Measurements from ENCODE around the gene NDUFAF3. TPM values are rescaled to one million over a fixed set of nuclear protein-coding genes. Genes with fewer than 3 reads are reported as not detected.
A peak's percentile ranks its signal among the peaks of the same experiment; 100 is the strongest.

NDUFAF3 gene
- total RNA-seq, 1 experiment from 2014 or later, result 91.0 TPM

- Histone ChIP-seq H3K9ac (ENCODE audit: low read length) (peak overlapping the region; percentile 99), H2AFZ (ENCODE audit: low read depth, low read length, poor library complexity, severe bottlenecking) (no peak overlapping the region), H3K9me3 (ENCODE audit: control insufficient read depth in 1 of 2, insufficient read depth in 1 of 2, low read depth in 1 of 2, low read length in 2 of 2) (no peaks in the 10 kb centered on the region), H4K20me1 (ENCODE audit: insufficient read depth) (no peaks in the 10 kb centered on the region), H3K36me3 (ENCODE audit: control insufficient read depth in 1 of 2, insufficient read depth in 2 of 2, low read length in 2 of 2) (peaks cover 13 to 31% of the 10 kb centered on the region in 2 experiments; a peak in 3 of 4 replicates), H3K4me3 (replicated peaks in 1 of 2; ENCODE audit: low read depth in 1 of 2, low read length in 2 of 2) (peak overlapping the region; percentile 61 to 80), H3K27me3 (ENCODE audit: insufficient read depth, low read length) (no peaks in the 10 kb centered on the region), H3K9me2 (ENCODE audit: insufficient read depth) (no peaks in the 10 kb centered on the region), H3K27ac (ENCODE audit: low read depth, low read length) (peak overlapping the region; percentile 99), H3K4me1 (ENCODE audit: control insufficient read depth in 1 of 2, insufficient read depth in 2 of 2, low read length in 2 of 2) (peaks cover 14 to 44% of the 10 kb centered on the region in 2 experiments), H3K79me2 (ENCODE audit: insufficient read depth, low read length) (peaks cover 48% of the 10 kb centered on the region), H3K4me2 (ENCODE audit: low read length) (peak overlapping the region; percentile 90)
- ATAC-seq, result peak; percentile 2
- intact Hi-C loops (cut with micrococcal nuclease), result no loop called here
- BruUV-seq (replicated peaks), result no TSS peak
- ChIA-PET POLR2A (interaction anchor here (2.0 to 5.3 kb wide), 4 partner anchors 10 to 76 kb away, joined by 5 to 41 read pairs (median 22); partner anchors contain the start of genes IMPDH2, QRICH1 and WDR6), CTCF (interaction anchor here (3.0 to 3.3 kb wide), 2 partner anchors 10 to 29 kb away, joined by 15 to 16 read pairs; partner anchors contain the start of gene WDR6), RAD21 (ENCODE audit: low non-redundant PET in 1 of 2, low total read pairs in 2 of 2, uncharacterized antibody in 2 of 2, unreplicated experiment in 2 of 2) (interaction anchor here in 1 of 2 experiments (1.0 kb wide), 1 partner anchor 10 kb away, joined by 3 read pairs; the partner anchor contains the start of gene WDR6)
- no peak for DNase-seq (ENCODE audit: low read depth, low spot score)
- no peak for TF ChIP-seq RAD21 (IDR thresholded peaks at IDR 0.05; ENCODE audit: low read depth)
- no peak for TF ChIP-seq ZNF274 (IDR thresholded peaks at IDR 0.05; ENCODE audit: low read depth, low read length)
- TF ChIP-seq, protein P1, sequence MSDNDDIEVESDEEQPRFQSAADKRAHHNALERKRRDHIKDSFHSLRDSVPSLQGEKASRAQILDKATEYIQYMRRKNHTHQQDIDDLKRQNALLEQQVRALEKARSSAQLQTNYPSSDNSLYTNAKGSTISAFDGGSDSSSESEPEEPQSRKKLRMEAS (IDR thresholded peaks at IDR 0.05), result no peak
- TF ChIP-seq CTCF (IDR thresholded peaks at IDR 0.05 in 2 of 3, conservative IDR thresholded peaks at IDR 0.05 in 1 of 3; ENCODE audit: borderline replicate concordance in 1 of 3, insufficient read depth in 1 of 3, low read depth in 2 of 3, low read length in 2 of 3), result no peak
- TF ChIP-seq FOSL1 (IDR thresholded peaks at IDR 0.05; ENCODE audit: low read depth), result no peak
- no peak for TF ChIP-seq TCF7L2 (IDR thresholded peaks at IDR 0.05; ENCODE audit: borderline replicate concordance, extremely low read depth, insufficient read depth, insufficient read length)
- no peak for TF ChIP-seq EZH2 (IDR thresholded peaks at IDR 0.05)
- TF ChIP-seq ATF3 (IDR thresholded peaks at IDR 0.05), result no peak
- TF ChIP-seq POLR2A (IDR thresholded peaks at IDR 0.05; ENCODE audit: borderline replicate concordance, extremely low read depth, insufficient read depth, insufficient read length), result no peak
Measured at GRCh38 chr3:49017229-49017970, 4.5 kb upstream of the NDUFAF3 start.

All from HCT116 (cell line).